WTC11 (cell line): Measurements from ENCODE around the gene VDR.

Experiments
- AFF4 ChIP-seq: sonication (generic); formaldehyde crosslinking; IDR thresholded peaks from 2 replicates; pipeline ENCODE4 v1.8.1; 2023; ENCODE audit warnings: mild to moderate bottlenecking, missing genetic modification reagents, borderline replicate concordance
- ATF3 ChIP-seq: sonication (generic); formaldehyde crosslinking; conservative IDR thresholded peaks from 2 replicates; pipeline ENCODE4 v1.8.1; 2022; ENCODE audit warnings: mild to moderate bottlenecking, missing genetic modification reagents
- CTCF ChIP-seq: fragments of 200-600 bp; IDR thresholded peaks from 2 replicates; pipeline ENCODE4 v1.8.0; 2022; ENCODE audit warnings: antibody characterized with exemption
- ETV6 ChIP-seq: sonication (generic); formaldehyde crosslinking; IDR thresholded peaks from 2 replicates; pipeline ENCODE4 v1.8.1; 2022; ENCODE audit warnings: mild to moderate bottlenecking, missing genetic modification reagents
- FOXK1 ChIP-seq: sonication (generic); formaldehyde crosslinking; IDR thresholded peaks from 2 replicates; pipeline ENCODE4 v1.8.0; 2022; ENCODE audit warnings: mild to moderate bottlenecking, moderate library complexity, missing genetic modification reagents
- KAT7 ChIP-seq: sonication (generic); formaldehyde crosslinking; IDR thresholded peaks from 2 replicates; pipeline ENCODE4 v1.8.1; 2023; ENCODE audit warnings: missing genetic modification reagents, mild to moderate bottlenecking, borderline replicate concordance
- NR1H2 ChIP-seq: sonication (generic); formaldehyde crosslinking; IDR thresholded peaks from 2 replicates; pipeline ENCODE4 v1.9.0; 2021; ENCODE audit warnings: mild to moderate bottlenecking, moderate library complexity, missing genetic modification reagents
- PRDM15 ChIP-seq: sonication (generic); formaldehyde crosslinking; IDR thresholded peaks from 2 replicates; pipeline ENCODE4 v1.8.0; 2022; ENCODE audit warnings: missing genetic modification reagents
- SMAD4 ChIP-seq: sonication (generic); formaldehyde crosslinking; IDR thresholded peaks from 2 replicates; pipeline ENCODE4 v1.8.0; 2022; ENCODE audit warnings: mild to moderate bottlenecking, missing genetic modification reagents
- TEAD1 ChIP-seq: sonication (generic); formaldehyde crosslinking; IDR thresholded peaks from 2 replicates; pipeline ENCODE4 v1.8.0; 2022; ENCODE audit warnings: mild to moderate bottlenecking, missing genetic modification reagents
- USF1 ChIP-seq: sonication (generic); formaldehyde crosslinking; IDR thresholded peaks from 2 replicates; pipeline ENCODE4 v1.8.0; 2022; ENCODE audit warnings: mild to moderate bottlenecking, missing genetic modification reagents
- USF2 ChIP-seq: sonication (generic); formaldehyde crosslinking; IDR thresholded peaks from 2 replicates; pipeline ENCODE4 v1.8.1; 2023; ENCODE audit warnings: mild to moderate bottlenecking, missing genetic modification reagents, moderate library complexity
- ZBTB43 ChIP-seq: sonication (generic); formaldehyde crosslinking; IDR thresholded peaks from 2 replicates; pipeline ENCODE4 v1.8.1; 2023; ENCODE audit warnings: mild to moderate bottlenecking, missing genetic modification reagents
- ZNF532 ChIP-seq: fragments of 250-450 bp; sonication (Bioruptor Pico); IDR thresholded peaks from 2 replicates; pipeline ENCODE4 v1.9.0; 2021; ENCODE audit warnings: mild to moderate bottlenecking, borderline replicate concordance

- TF ChIP-seq CTCF (no peak), ETV6 (no peak), KAT7 (CRISPR knock-in tag) (no peak), FOXK1 (CRISPR knock-in tag) (no peak), AFF4 (CRISPR knock-in tag) (no peak), NR1H2 (CRISPR knock-in tag) (no peak), USF2 (no peak), PRDM15 (CRISPR knock-in tag) (no peak), ZNF532 (CRISPR knock-in tag) (no peak), ZBTB43 (CRISPR knock-in tag) (no peak), SMAD4 (CRISPR knock-in tag) (no peak), ATF3 (no peak), USF1 (CRISPR knock-in tag) (no peak), TEAD1 (CRISPR knock-in tag) (no peak)
Observed at GRCh38 chr12:47828008-47828975, 76.5 kb downstream of the VDR start.
